GM23338 (cell line): Measurements from ENCODE around the gene FRMD3. TPM values are rescaled to one million over a fixed set of nuclear protein-coding genes. Genes with fewer than 3 reads are reported as not detected.

Experiments
- ATAC-seq: fragments of 200-7000 bp; cut with Tn5 transposase; 3 replicates; pipeline ENCODE4 v1.9.1; 2020
- DNase-seq: peaks from one replicate; pipeline ENCODE4 v3.0.0-alpha.2; 2015; ENCODE audit warnings: low spot score
- H2AFZ ChIP-seq: fragments of 200-600 bp; sonication (generic); 2 replicates; pipeline ENCODE4 v1.8.0; 2016; ENCODE audit warnings: antibody characterized with exemption, mild to moderate bottlenecking, moderate library complexity
- H3F3A ChIP-seq: fragments of 200-600 bp; sonication (generic); replicated peaks from 2 replicates; pipeline ENCODE4 v1.8.0; 2017; ENCODE audit warnings: antibody characterized with exemption, mixed run types, low read depth
- H3K27ac ChIP-seq: fragments of 200-600 bp; sonication (generic); 2 replicates; pipeline ENCODE4 v1.6.1; 2016; ENCODE audit warnings: low read depth
- H3K27me3 ChIP-seq: fragments of 200-600 bp; sonication (generic); 2 replicates; pipeline ENCODE4 v1.8.0; 2016; ENCODE audit warnings: mild to moderate bottlenecking, mixed run types, moderate library complexity; ENCODE audit not compliant: insufficient read depth
- H3K36me3 ChIP-seq: fragments of 200-600 bp; sonication (generic); 2 replicates; pipeline ENCODE4 v1.8.0; 2016; ENCODE audit warnings: mild to moderate bottlenecking; ENCODE audit not compliant: insufficient read depth
- H3K4me1 ChIP-seq: fragments of 200-600 bp; sonication (generic); 2 replicates; pipeline ENCODE4 v1.8.0; 2016; ENCODE audit warnings: mild to moderate bottlenecking, moderate library complexity; ENCODE audit not compliant: insufficient read depth
- H3K4me2 ChIP-seq: fragments of 200-600 bp; sonication (generic); 2 replicates; pipeline ENCODE4 v1.7.1; 2017; ENCODE audit warnings: mixed run types
- H3K4me3 ChIP-seq: fragments of 200-600 bp; sonication (generic); 2 replicates; pipeline ENCODE4 v1.6.1; 2016; ENCODE audit warnings: mixed run types
- H3K79me2 ChIP-seq: fragments of 200-600 bp; sonication (generic); replicated peaks from 2 replicates; pipeline ENCODE4 v1.8.0; 2017; ENCODE audit warnings: mild to moderate bottlenecking; ENCODE audit not compliant: insufficient read depth
- H3K9me2 ChIP-seq: fragments of 200-600 bp; sonication (generic); 2 replicates; pipeline ENCODE4 v1.8.0; 2017; ENCODE audit not compliant: insufficient read depth
- H4K20me1 ChIP-seq: fragments of 200-600 bp; sonication (generic); replicated peaks from 2 replicates; pipeline ENCODE4 v1.8.0; 2017; ENCODE audit warnings: mild to moderate bottlenecking; ENCODE audit not compliant: insufficient read depth
- H3K27ac Mint-ChIP-seq: 2 replicates; pipeline ENCODE4 v1.8.0; 2020; ENCODE audit warnings: inconsistent platforms, mild to moderate bottlenecking, moderate library complexity, mixed read lengths
- H3K27me3 Mint-ChIP-seq: 3 replicates; pipeline ENCODE4 v1.8.0; 2022; ENCODE audit warnings: low read depth, mild to moderate bottlenecking, moderate library complexity, mixed read lengths, inconsistent platforms; ENCODE audit not compliant: insufficient read depth, poor library complexity
- H3K36me3 Mint-ChIP-seq: 3 replicates; pipeline ENCODE4 v1.8.0; 2021; ENCODE audit warnings: low read depth, mild to moderate bottlenecking, inconsistent platforms, moderate library complexity, mixed read lengths
- H3K4me1 Mint-ChIP-seq: 3 replicates; pipeline ENCODE4 v1.8.0; 2020; ENCODE audit warnings: mild to moderate bottlenecking, inconsistent platforms, mixed read lengths
- H3K4me3 Mint-ChIP-seq: 3 replicates; pipeline ENCODE4 v1.8.0; 2021; ENCODE audit warnings: moderate library complexity, mild to moderate bottlenecking, inconsistent platforms, mixed read lengths
- H3K9me3 Mint-ChIP-seq: 3 replicates; pipeline ENCODE4 v1.8.0; 2020; ENCODE audit warnings: moderate library complexity, mild to moderate bottlenecking, inconsistent platforms, mixed read lengths
- CREB1 ChIP-seq: fragments of 250-450 bp; sonication (Bioruptor Pico); IDR thresholded peaks from 2 replicates; pipeline ENCODE4 v1.5.0; 2020; ENCODE audit warnings: low read depth, mild to moderate bottlenecking, moderate library complexity
- EZH2 ChIP-seq: fragments of 200-600 bp; sonication (generic); IDR thresholded peaks from one replicate; pipeline ENCODE4 v1.8.0; 2017; ENCODE audit warnings: antibody characterized with exemption, mild to moderate bottlenecking, low read depth; ENCODE audit not compliant: unreplicated experiment
- EZH2phosphoT487 ChIP-seq: fragments of 200-600 bp; sonication (generic); IDR thresholded peaks from one replicate; pipeline ENCODE4 v1.8.1; 2018; ENCODE audit warnings: antibody characterized with exemption; ENCODE audit not compliant: unreplicated experiment
- JUNB ChIP-seq: IDR thresholded peaks from one replicate; pipeline ENCODE4 v1.6.1; 2016; ENCODE audit warnings: antibody characterized with exemption; ENCODE audit not compliant: unreplicated experiment
- NANOG ChIP-seq: IDR thresholded peaks from 2 replicates; pipeline ENCODE4 v1.6.1; 2016; ENCODE audit warnings: antibody characterized with exemption, borderline replicate concordance
- STAT1 ChIP-seq: IDR thresholded peaks from one replicate; pipeline ENCODE4 v1.6.1; 2016; ENCODE audit warnings: antibody characterized with exemption; ENCODE audit not compliant: unreplicated experiment
- ZNF114 ChIP-seq: fragments of 250-450 bp; sonication (Bioruptor Pico); IDR thresholded peaks from 2 replicates; pipeline ENCODE4 v1.5.0; 2020; ENCODE audit warnings: mild to moderate bottlenecking, moderate library complexity
- ZNF331 ChIP-seq: fragments of 250-450 bp; sonication (Bioruptor Pico); IDR thresholded peaks from 2 replicates; pipeline ENCODE4 v1.5.0; 2020; ENCODE audit warnings: low read depth, mild to moderate bottlenecking, moderate library complexity
- polyA plus RNA-seq: library from polyadenylated mRNA; unstranded; fragments of >200 nt; fragmentation: Nextera tagmentation; extraction: Ambion mirVana; gene quantifications from 2 replicates; pipeline ENCODE4 v1.2.1, GENCODE V29; 2016
- total RNA-seq: library from RNA; depleted of rRNA; stranded (reverse); fragments of >200 nt; shearing (Covaris generic); gene quantifications from 2 replicates; pipeline ENCODE4 v1.2.3, GENCODE V29; 2014
- TF ChIP-seq, protein P1 (sequence below): fragments of 250-450 bp; sonication (Bioruptor Pico); IDR thresholded peaks from 2 replicates; pipeline ENCODE4 v1.5.0; 2020; ENCODE audit warnings: mild to moderate bottlenecking, moderate library complexity
- TF ChIP-seq, protein P2 (sequence below): IDR thresholded peaks from one replicate; pipeline ENCODE4 v1.6.1; 2018; ENCODE audit warnings: antibody characterized with exemption; ENCODE audit not compliant: unreplicated experiment
- TF ChIP-seq, protein P3 (sequence below): IDR thresholded peaks from 2 replicates; pipeline ENCODE4 v1.6.1; 2016; ENCODE audit warnings: antibody characterized with exemption

FRMD3 gene
- total and polyA plus RNA-seq, 2 experiments from 2014 or later = 0.47 to 1.2 TPM

DNA sequence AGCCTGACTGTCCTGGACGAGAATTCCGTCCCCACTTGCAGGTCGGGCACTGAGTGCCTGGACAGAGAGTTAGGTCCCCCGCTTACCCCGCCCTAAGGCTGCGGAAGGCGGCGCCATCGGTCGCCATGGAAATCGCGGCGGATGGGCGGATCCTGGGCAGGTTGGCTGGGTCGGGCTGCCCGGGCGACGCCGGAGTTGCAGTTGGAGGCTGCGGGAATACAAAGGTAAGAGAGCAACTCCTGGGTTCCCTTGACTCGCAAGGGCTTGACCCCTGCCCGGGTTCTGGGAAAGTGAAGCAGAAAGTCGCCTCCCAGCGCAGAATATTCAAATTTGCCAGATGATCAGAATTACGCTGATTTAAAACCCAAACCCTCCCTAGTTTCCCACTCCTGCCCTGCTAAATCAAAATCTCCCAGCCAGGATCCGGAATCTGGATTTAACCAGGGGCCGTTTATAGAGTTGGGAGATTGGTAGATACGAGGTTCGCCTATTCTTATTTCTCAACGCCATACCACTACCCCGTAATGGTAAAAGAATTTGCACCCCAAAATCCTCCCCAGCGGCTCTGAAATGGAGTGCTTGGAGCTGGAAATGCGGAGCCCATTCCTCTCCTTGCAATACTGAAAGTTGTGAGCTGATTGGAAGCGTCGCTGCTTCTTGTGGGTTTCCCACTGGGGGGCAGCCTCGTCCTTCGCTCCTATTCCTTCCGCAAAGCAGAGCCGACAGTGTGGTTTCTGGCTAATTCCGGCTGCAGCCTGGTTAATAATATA is 318.9 kb downstream of the FRMD3 start (continued):
- TF ChIP-seq EZH2 (no peak), CREB1 (no peak)

DNA sequence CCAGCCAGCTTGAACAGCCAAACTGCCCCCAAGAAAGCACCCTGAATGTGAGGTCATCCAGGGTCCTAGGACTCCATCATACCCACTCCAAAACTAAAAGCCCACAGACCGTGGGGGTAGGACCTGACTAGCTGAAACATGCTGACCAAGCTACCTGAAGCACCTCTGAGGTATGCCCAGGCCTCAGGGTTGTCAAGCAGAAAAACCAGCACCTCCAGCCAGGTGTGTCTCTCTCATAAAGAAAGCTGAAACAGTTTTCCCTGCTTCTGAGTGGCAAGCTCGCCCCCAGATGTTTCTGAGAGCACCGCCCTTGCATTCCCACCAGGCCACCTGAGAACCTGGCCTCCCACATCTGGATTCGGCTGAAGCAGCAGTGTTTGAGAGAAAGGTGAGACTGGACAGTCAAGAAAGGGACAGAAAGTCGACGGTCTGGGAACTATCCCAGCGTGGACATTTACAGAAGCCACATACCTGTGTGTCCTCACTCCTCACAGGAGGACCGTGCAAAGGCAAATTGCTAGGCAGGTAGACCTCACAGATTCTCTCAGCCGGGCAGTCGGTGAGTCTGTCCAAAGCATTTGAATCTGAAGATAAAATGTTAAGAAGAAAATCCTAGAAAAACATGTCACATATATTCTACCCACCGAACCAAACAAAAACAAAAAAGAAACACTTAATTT is 319.6 kb downstream of the FRMD3 start:
- Histone ChIP-seq H3K36me3 (0 out of 2 replicates have a peak, but pooled peaks cover 3% of the 10 kb centered on the region), H3K27me3 (no peaks in the 10 kb centered on the region), H3K4me2 (peak overlapping the region; percentile 86), H3F3A (no peaks in the 10 kb centered on the region), H3K4me3 (peak overlapping the region; percentile 71; the same call in 1 of the 2 replicates), H4K20me1 (no peaks in the 10 kb centered on the region), H2AFZ (0 out of 2 replicates have a peak overlapping the region, but pooled peaks have one; percentile 43), H3K79me2 (no peaks in the 10 kb centered on the region), H3K27ac (no peak overlapping the region), H3K4me1 (peaks cover 8% of the 10 kb centered on the region; the same call in 1 of the 2 replicates), H3K9me2 (no peaks in the 10 kb centered on the region)
- peaks cover 29% of the 10 kb centered on the region for H3K9me3 Mint-ChIP-seq
- peaks cover 19% of the 10 kb centered on the region for H3K36me3 Mint-ChIP-seq
- no peak for DNase-seq
- H3K4me1 Mint-ChIP-seq = peaks cover 5% of the 10 kb centered on the region; the same call in 2 of the 3 replicates
- no peak overlapping the region for H3K27ac Mint-ChIP-seq
- ATAC-seq = no peak
- TF ChIP-seq, protein P1, sequence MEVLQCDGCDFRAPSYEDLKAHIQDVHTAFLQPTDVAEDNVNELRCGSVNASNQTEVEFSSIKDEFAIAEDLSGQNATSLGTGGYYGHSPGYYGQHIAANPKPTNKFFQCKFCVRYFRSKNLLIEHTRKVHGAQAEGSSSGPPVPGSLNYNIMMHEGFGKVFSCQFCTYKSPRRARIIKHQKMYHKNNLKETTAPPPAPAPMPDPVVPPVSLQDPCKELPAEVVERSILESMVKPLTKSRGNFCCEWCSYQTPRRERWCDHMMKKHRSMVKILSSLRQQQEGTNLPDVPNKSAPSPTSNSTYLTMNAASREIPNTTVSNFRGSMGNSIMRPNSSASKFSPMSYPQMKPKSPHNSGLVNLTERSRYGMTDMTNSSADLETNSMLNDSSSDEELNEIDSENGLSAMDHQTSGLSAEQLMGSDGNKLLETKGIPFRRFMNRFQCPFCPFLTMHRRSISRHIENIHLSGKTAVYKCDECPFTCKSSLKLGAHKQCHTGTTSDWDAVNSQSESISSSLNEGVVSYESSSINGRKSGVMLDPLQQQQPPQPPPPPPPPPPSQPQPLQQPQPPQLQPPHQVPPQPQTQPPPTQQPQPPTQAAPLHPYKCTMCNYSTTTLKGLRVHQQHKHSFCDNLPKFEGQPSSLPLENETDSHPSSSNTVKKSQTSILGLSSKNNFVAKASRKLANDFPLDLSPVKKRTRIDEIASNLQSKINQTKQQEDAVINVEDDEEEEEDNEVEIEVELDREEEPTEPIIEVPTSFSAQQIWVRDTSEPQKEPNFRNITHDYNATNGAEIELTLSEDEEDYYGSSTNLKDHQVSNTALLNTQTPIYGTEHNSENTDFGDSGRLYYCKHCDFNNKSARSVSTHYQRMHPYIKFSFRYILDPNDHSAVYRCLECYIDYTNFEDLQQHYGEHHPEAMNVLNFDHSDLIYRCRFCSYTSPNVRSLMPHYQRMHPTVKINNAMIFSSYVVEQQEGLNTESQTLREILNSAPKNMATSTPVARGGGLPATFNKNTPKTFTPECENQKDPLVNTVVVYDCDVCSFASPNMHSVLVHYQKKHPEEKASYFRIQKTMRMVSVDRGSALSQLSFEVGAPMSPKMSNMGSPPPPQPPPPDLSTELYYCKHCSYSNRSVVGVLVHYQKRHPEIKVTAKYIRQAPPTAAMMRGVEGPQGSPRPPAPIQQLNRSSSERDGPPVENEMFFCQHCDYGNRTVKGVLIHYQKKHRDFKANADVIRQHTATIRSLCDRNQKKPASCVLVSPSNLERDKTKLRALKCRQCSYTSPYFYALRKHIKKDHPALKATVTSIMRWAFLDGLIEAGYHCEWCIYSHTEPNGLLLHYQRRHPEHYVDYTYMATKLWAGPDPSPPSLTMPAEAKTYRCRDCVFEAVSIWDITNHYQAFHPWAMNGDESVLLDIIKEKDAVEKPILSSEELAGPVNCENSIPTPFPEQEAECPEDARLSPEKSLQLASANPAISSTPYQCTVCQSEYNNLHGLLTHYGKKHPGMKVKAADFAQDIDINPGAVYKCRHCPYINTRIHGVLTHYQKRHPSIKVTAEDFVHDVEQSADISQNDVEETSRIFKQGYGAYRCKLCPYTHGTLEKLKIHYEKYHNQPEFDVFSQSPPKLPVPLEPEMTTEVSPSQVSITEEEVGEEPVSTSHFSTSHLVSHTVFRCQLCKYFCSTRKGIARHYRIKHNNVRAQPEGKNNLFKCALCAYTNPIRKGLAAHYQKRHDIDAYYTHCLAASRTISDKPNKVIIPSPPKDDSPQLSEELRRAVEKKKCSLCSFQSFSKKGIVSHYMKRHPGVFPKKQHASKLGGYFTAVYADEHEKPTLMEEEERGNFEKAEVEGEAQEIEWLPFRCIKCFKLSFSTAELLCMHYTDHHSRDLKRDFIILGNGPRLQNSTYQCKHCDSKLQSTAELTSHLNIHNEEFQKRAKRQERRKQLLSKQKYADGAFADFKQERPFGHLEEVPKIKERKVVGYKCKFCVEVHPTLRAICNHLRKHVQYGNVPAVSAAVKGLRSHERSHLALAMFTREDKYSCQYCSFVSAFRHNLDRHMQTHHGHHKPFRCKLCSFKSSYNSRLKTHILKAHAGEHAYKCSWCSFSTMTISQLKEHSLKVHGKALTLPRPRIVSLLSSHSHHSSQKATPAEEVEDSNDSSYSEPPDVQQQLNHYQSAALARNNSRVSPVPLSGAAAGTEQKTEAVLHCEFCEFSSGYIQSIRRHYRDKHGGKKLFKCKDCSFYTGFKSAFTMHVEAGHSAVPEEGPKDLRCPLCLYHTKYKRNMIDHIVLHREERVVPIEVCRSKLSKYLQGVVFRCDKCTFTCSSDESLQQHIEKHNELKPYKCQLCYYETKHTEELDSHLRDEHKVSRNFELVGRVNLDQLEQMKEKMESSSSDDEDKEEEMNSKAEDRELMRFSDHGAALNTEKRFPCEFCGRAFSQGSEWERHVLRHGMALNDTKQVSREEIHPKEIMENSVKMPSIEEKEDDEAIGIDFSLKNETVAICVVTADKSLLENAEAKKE (CRISPR knock-in tag) = no peak
- no peak for TF ChIP-seq JUNB
- no peak for TF ChIP-seq ZNF331 (CRISPR knock-in tag)
- TF ChIP-seq EZH2phosphoT487 = no peak
- no peak for TF ChIP-seq STAT1
- no peak for TF ChIP-seq NANOG
- TF ChIP-seq, protein P2, sequence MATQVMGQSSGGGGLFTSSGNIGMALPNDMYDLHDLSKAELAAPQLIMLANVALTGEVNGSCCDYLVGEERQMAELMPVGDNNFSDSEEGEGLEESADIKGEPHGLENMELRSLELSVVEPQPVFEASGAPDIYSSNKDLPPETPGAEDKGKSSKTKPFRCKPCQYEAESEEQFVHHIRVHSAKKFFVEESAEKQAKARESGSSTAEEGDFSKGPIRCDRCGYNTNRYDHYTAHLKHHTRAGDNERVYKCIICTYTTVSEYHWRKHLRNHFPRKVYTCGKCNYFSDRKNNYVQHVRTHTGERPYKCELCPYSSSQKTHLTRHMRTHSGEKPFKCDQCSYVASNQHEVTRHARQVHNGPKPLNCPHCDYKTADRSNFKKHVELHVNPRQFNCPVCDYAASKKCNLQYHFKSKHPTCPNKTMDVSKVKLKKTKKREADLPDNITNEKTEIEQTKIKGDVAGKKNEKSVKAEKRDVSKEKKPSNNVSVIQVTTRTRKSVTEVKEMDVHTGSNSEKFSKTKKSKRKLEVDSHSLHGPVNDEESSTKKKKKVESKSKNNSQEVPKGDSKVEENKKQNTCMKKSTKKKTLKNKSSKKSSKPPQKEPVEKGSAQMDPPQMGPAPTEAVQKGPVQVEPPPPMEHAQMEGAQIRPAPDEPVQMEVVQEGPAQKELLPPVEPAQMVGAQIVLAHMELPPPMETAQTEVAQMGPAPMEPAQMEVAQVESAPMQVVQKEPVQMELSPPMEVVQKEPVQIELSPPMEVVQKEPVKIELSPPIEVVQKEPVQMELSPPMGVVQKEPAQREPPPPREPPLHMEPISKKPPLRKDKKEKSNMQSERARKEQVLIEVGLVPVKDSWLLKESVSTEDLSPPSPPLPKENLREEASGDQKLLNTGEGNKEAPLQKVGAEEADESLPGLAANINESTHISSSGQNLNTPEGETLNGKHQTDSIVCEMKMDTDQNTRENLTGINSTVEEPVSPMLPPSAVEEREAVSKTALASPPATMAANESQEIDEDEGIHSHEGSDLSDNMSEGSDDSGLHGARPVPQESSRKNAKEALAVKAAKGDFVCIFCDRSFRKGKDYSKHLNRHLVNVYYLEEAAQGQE = no peak
- no peak for TF ChIP-seq ZNF114 (CRISPR knock-in tag)
- no peak for TF ChIP-seq EZH2
- TF ChIP-seq, protein P3, sequence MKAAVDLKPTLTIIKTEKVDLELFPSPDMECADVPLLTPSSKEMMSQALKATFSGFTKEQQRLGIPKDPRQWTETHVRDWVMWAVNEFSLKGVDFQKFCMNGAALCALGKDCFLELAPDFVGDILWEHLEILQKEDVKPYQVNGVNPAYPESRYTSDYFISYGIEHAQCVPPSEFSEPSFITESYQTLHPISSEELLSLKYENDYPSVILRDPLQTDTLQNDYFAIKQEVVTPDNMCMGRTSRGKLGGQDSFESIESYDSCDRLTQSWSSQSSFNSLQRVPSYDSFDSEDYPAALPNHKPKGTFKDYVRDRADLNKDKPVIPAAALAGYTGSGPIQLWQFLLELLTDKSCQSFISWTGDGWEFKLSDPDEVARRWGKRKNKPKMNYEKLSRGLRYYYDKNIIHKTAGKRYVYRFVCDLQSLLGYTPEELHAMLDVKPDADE = no peak
- 0 out of 3 replicates have a peak overlapping the region, but pooled peaks have one; percentile 23 for H3K4me3 Mint-ChIP-seq
- no peaks in the 10 kb centered on the region for H3K27me3 Mint-ChIP-seq
